ENCODE measurements around the gene AMOTL1.
"Not testable (repeated sequence)": the region's sequence is repeated elsewhere in the genome, so short reads cannot be mapped to it uniquely, and the experiment has no call there.

Gene AMOTL1

GRCh38 chr11:94853288-94853687, 85.1 kb downstream of the AMOTL1 start:
- not testable (repeated sequence) for H3K4me2 ChIP-seq (ENCODE audit: low read length); H3K9ac ChIP-seq (ENCODE audit: low read depth, low read length); H3K9me3 ChIP-seq (replicated peaks; ENCODE audit: low read length); H3K4me1 ChIP-seq (ENCODE audit: control insufficient read depth, insufficient read depth, low read length); H3K4me3 ChIP-seq (ENCODE audit: low read length); H3K27me3 ChIP-seq (ENCODE audit: control insufficient read depth, insufficient read depth, low read length)
- peaks cover 88% of the 10 kb centered on the region for H3K36me3 ChIP-seq (ENCODE audit: insufficient read depth, low read length)

- Histone ChIP-seq H3K4me1 (ENCODE audit: control insufficient read depth, insufficient read depth, low read length) (no peaks in the 10 kb centered on the region), H3K9ac (ENCODE audit: low read depth, low read length) (no peak overlapping the region), H3K4me3 (ENCODE audit: low read length) (no peak overlapping the region), H3K9me3 (replicated peaks; ENCODE audit: low read length) (no peaks in the 10 kb centered on the region), H3K27me3 (ENCODE audit: control insufficient read depth, insufficient read depth, low read length) (no peaks in the 10 kb centered on the region), H3K36me3 (ENCODE audit: insufficient read depth, low read length) (peaks cover 89% of the 10 kb centered on the region), H3K4me2 (ENCODE audit: low read length) (no peak overlapping the region)
These were observed 85.7 kb downstream of the AMOTL1 start for GRCh38 chr11:94853836-94854235.

DNA sequence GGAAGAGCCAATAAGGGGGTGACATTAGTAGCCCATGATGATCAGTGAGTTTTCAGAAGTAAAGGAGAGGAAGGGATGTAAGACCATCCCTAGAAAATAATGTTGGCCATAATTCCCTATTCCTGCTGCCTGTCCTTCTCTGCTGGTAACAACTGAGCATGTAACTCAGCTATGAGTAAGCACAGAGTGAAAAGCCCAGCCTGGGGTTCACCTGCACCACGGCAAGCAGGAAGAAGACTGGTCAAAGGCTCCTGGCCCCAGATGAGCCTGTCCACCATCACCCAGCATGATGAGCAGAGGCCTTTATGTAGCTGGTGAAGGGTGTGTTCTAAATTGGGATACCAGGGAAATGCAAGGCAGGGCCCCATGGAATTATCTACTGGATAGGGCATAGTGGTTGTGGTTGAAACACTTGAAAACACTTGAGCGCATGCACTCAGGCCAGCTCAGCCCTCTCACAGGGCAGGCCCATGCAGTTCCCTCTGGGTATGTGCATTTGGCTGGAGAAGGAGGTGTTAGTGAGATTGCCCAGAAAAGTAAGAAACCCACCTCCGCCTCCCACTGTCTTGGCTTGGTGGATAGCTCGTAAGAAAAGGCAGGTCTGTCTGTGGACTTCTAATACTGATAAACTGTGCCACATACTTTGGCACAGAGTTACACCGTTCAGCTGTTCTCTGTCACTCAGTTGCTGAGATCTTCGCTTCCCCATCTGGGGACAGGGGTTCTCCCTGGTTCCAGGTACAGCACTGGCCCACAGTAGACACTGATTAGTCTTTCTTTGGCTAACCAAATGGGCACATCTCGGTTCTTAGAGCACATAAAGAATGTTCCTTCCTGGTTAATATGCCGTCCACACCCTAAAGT, 86.8 kb downstream of the AMOTL1 start:
- H3K36me3 ChIP-seq (ENCODE audit: insufficient read depth, low read length): peaks cover 92% of the 10 kb centered on the region
- H3K9me3 ChIP-seq (replicated peaks; ENCODE audit: low read length): no peaks in the 10 kb centered on the region

GRCh38 chr11:94855666-94856065, 87.5 kb downstream of the AMOTL1 start:
- Histone ChIP-seq H3K36me3 (ENCODE audit: insufficient read depth, low read length) (peaks cover 92% of the 10 kb centered on the region), H3K4me2 (ENCODE audit: low read length) (no peak overlapping the region), H3K27me3 (ENCODE audit: control insufficient read depth, insufficient read depth, low read length) (no peaks in the 10 kb centered on the region), H3K4me1 (ENCODE audit: control insufficient read depth, insufficient read depth, low read length) (no peaks in the 10 kb centered on the region), H3K9me3 (replicated peaks; ENCODE audit: low read length) (no peaks in the 10 kb centered on the region), H3K4me3 (ENCODE audit: low read length) (no peak overlapping the region), H3K9ac (ENCODE audit: low read depth, low read length) (no peak overlapping the region)

More for the DNA sequence above, 86.8 kb downstream of the AMOTL1 start:
- no peak overlapping the region for H3K4me3 ChIP-seq (ENCODE audit: low read length)
- H3K4me1 ChIP-seq (ENCODE audit: control insufficient read depth, insufficient read depth, low read length): no peaks in the 10 kb centered on the region
- H3K4me2 ChIP-seq (ENCODE audit: low read length): no peak overlapping the region
- H3K27me3 ChIP-seq (ENCODE audit: control insufficient read depth, insufficient read depth, low read length): no peaks in the 10 kb centered on the region
- no peak overlapping the region for H3K9ac ChIP-seq (ENCODE audit: low read depth, low read length)

- Histone ChIP-seq H3K4me2 (ENCODE audit: low read length) (no peak overlapping the region), H3K27me3 (ENCODE audit: control insufficient read depth, insufficient read depth, low read length) (no peaks in the 10 kb centered on the region), H3K4me3 (ENCODE audit: low read length) (no peak overlapping the region), H3K36me3 (ENCODE audit: insufficient read depth, low read length) (peaks cover 93% of the 10 kb centered on the region), H3K4me1 (ENCODE audit: control insufficient read depth, insufficient read depth, low read length) (no peaks in the 10 kb centered on the region), H3K9me3 (replicated peaks; ENCODE audit: low read length) (no peaks in the 10 kb centered on the region), H3K9ac (ENCODE audit: low read depth, low read length) (no peak overlapping the region)
These were observed 88.3 kb downstream of the AMOTL1 start for GRCh38 chr11:94856443-94856842.

GRCh38 chr11:94857337-94857736, 89.2 kb downstream of the AMOTL1 start:
- Histone ChIP-seq H3K27me3 (ENCODE audit: control insufficient read depth, insufficient read depth, low read length) (no peaks in the 10 kb centered on the region), H3K9me3 (replicated peaks; ENCODE audit: low read length) (no peaks in the 10 kb centered on the region), H3K9ac (ENCODE audit: low read depth, low read length) (no peak overlapping the region), H3K36me3 (ENCODE audit: insufficient read depth, low read length) (peaks cover 86% of the 10 kb centered on the region), H3K4me2 (ENCODE audit: low read length) (no peak overlapping the region), H3K4me3 (ENCODE audit: low read length) (no peak overlapping the region), H3K4me1 (ENCODE audit: control insufficient read depth, insufficient read depth, low read length) (no peaks in the 10 kb centered on the region)

- Histone ChIP-seq H3K9ac (ENCODE audit: low read depth, low read length) (no peak overlapping the region), H3K27me3 (ENCODE audit: control insufficient read depth, insufficient read depth, low read length) (no peaks in the 10 kb centered on the region), H3K9me3 (replicated peaks; ENCODE audit: low read length) (no peaks in the 10 kb centered on the region), H3K4me3 (ENCODE audit: low read length) (no peak overlapping the region), H3K36me3 (ENCODE audit: insufficient read depth, low read length) (peaks cover 82% of the 10 kb centered on the region), H3K4me2 (ENCODE audit: low read length) (no peak overlapping the region), H3K4me1 (ENCODE audit: control insufficient read depth, insufficient read depth, low read length) (no peaks in the 10 kb centered on the region)
These were observed 90.0 kb downstream of the AMOTL1 start for GRCh38 chr11:94858012-94858705.

- no peak overlapping the region for H3K4me2 ChIP-seq (ENCODE audit: low read length)
- H3K27me3 ChIP-seq (ENCODE audit: control insufficient read depth, insufficient read depth, low read length): no peaks in the 10 kb centered on the region
- H3K9me3 ChIP-seq (replicated peaks; ENCODE audit: low read length): no peaks in the 10 kb centered on the region
- H3K4me1 ChIP-seq (ENCODE audit: control insufficient read depth, insufficient read depth, low read length): no peaks in the 10 kb centered on the region
- peaks cover 77% of the 10 kb centered on the region for H3K36me3 ChIP-seq (ENCODE audit: insufficient read depth, low read length)
- H3K4me3 ChIP-seq (ENCODE audit: low read length): no peak overlapping the region
- H3K9ac ChIP-seq (ENCODE audit: low read depth, low read length): no peak overlapping the region
These were observed 92.2 kb downstream of the AMOTL1 start for GRCh38 chr11:94860333-94860732.

DNA sequence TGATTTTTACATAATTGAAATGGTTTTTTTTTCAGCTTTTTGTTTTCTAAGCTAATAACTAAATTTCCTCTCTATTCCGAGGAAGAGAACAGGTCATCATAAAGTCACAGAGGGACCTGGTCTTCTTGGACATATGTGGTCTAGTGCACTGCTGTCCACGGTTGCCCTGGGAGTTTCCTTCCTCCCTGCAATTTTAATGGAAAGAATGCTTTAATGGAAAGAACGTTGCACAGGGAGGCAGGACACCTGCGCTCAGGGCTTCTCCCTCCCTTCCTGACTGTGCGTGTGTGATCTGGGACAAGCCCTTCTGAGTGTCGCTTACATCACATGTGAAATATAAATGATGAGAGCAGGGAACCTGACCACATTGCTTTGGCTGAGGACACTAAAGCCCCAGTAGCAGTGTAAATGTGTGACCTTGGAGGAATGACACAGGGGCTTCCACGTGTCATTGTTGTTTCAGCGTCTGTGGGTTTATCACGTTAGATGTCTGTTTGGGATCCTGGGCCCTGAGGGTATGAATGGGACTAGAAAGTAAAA, 93.2 kb downstream of the AMOTL1 start:
- H3K4me2 ChIP-seq (ENCODE audit: low read length): no peak overlapping the region
- H3K9ac ChIP-seq (ENCODE audit: low read depth, low read length): no peak overlapping the region
- H3K4me1 ChIP-seq (ENCODE audit: control insufficient read depth, insufficient read depth, low read length): no peaks in the 10 kb centered on the region
- no peak overlapping the region for H3K4me3 ChIP-seq (ENCODE audit: low read length)
- H3K27me3 ChIP-seq (ENCODE audit: control insufficient read depth, insufficient read depth, low read length): no peaks in the 10 kb centered on the region
- peaks cover 77% of the 10 kb centered on the region for H3K36me3 ChIP-seq (ENCODE audit: insufficient read depth, low read length)
- no peaks in the 10 kb centered on the region for H3K9me3 ChIP-seq (replicated peaks; ENCODE audit: low read length)

DNA sequence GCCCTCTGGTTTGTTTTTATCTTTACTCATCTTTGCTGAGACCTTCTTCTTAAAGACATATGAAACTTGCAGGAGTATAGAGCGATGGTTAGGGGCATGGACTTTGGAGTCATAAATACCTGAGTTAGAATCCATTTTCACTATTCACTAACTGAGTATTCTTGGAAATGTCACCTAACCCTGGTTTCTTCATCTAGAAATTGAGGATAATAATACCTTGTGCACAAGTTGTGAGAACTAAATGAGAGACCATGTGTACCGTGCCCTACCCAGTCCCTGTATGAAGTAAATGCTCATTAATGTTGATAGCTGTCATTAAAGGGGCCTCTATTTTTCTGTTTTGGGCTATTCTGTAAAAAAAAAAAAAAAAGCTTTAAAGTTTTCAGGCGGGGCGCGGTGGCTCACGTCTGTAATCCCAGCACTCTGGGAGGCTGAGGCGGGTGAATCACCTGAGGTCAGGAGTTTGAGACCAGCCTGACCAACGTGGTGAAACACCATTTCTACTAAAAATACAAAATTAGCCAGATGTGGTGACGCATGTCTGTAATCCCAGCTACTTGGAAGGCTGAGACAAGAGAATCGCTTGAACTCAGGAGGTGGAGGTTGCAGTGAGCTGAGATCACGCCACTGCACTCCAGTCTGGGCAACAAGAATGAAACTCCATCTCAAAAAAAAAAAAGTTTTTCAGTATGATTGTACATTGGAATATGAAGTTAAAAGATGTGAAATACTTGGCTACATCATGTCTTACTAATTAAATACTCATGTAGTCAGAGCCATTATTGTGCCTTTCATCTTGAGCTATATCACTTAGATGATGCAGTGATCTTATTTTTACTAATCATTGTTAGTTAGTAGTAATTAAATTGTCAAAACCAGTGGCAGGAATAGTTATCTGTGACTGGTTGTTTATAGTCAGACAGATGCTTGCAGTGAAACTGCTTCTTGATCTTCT, 95.0 kb downstream of the AMOTL1 start:
- H3K9me3 ChIP-seq (replicated peaks; ENCODE audit: low read length): no peaks in the 10 kb centered on the region
- no peak overlapping the region for H3K4me3 ChIP-seq (ENCODE audit: low read length)
- H3K9ac ChIP-seq (ENCODE audit: low read depth, low read length): no peak overlapping the region
- H3K36me3 ChIP-seq (ENCODE audit: insufficient read depth, low read length): peaks cover 75% of the 10 kb centered on the region
- no peak overlapping the region for H3K4me2 ChIP-seq (ENCODE audit: low read length)
- H3K27me3 ChIP-seq (ENCODE audit: control insufficient read depth, insufficient read depth, low read length): no peaks in the 10 kb centered on the region
- H3K4me1 ChIP-seq (ENCODE audit: control insufficient read depth, insufficient read depth, low read length): no peaks in the 10 kb centered on the region

DNA sequence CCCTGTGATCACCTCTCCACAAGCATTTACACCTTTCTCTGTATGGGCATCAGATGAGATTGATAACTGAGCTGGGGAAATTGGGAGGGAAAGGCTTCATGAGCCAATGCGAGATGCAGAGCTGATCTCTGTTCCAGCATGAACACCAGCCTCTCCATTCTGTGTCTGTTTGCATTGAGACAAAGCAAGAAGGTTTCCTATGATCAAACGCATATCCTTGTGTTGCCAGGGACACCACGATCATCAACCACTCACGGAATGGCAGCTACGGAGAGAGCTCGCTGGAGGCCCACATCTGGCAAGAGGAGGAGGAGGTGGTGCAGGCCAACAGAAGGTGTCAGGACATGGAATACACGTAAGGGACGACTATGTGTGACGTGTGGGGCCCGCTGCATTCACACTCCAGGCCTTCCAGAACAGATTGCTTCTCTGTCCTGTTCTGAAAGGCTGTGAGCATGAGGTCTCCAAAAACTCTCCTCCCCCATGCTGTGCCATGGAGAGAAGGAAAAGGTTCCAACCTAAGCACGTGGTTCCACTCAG, 96.4 kb downstream of the AMOTL1 start:
- Histone ChIP-seq H3K4me2 (ENCODE audit: low read length) (no peak overlapping the region), H3K9ac (ENCODE audit: low read depth, low read length) (no peak overlapping the region), H3K4me1 (ENCODE audit: control insufficient read depth, insufficient read depth, low read length) (no peaks in the 10 kb centered on the region), H3K27me3 (ENCODE audit: control insufficient read depth, insufficient read depth, low read length) (no peaks in the 10 kb centered on the region), H3K36me3 (ENCODE audit: insufficient read depth, low read length) (peaks cover 75% of the 10 kb centered on the region), H3K9me3 (replicated peaks; ENCODE audit: low read length) (no peaks in the 10 kb centered on the region), H3K4me3 (ENCODE audit: low read length) (no peak overlapping the region)

Measured in skeletal muscle satellite cell (primary cell).